Diencephalon (tissue), 1 donor: Measurements from ENCODE around the gene DNAJC9. TPM values are rescaled to one million over a fixed set of nuclear protein-coding genes. Genes with fewer than 3 reads are reported as not detected.

ENCODE experiments used
- small RNA-seq: library from RNA; depleted of rRNA; stranded (forward); fragments of <200 nt; gene quantifications from one replicate; pipeline ENCODE3, GENCODE V24; 2014
- total RNA-seq: library from RNA; depleted of rRNA; stranded (reverse); fragments of >200 nt; gene quantifications from one replicate; pipeline ENCODE4 v1.2.3, GENCODE V29; 2014

The DNAJC9 gene, protein sequence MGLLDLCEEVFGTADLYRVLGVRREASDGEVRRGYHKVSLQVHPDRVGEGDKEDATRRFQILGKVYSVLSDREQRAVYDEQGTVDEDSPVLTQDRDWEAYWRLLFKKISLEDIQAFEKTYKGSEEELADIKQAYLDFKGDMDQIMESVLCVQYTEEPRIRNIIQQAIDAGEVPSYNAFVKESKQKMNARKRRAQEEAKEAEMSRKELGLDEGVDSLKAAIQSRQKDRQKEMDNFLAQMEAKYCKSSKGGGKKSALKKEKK
- 59.1 TPM for total RNA-seq

DNA sequence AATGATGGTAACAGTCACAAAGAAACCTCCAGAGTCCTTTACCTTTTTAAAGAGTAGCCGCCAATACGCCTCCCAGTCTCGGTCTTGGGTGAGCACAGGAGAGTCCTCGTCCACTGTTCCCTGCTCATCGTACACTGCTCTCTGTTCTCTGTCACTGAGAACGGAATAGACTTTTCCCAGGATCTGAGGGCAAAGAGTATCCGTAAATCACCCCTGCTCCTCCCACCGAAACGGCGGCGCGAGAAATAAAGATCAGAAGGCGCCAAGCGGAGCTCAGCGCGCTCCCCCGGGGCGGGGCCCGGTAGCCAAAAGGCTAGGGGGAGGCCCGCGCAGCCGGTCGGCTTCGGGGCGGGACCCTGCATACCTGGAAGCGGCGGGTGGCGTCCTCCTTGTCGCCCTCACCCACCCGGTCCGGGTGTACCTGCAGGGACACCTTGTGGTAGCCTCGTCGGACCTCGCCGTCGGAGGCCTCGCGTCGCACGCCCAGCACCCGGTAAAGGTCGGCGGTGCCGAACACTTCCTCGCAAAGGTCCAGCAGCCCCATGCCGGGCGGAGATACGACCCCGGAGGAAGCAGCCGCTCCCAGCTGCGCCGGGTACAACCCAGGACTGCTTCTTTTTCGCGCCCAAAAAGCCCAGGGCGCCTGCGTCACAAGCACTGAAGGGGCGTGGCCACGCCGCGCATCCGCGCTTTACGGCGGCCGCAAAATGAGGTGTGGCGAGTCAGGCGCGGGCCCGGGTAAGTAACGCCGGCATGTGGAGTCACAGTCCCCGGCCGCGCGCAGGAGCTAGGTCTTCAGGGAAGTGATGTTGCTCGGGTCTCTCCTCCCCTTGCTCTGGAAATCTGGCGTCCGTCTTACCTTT lies at the start of gene DNAJC9:
Gene DNAJC9, minus strand, starts transcription at position 610 of the 863 bp plus-strand sequence. Its CDS starts 66 bp downstream, at position 544.

DNA sequence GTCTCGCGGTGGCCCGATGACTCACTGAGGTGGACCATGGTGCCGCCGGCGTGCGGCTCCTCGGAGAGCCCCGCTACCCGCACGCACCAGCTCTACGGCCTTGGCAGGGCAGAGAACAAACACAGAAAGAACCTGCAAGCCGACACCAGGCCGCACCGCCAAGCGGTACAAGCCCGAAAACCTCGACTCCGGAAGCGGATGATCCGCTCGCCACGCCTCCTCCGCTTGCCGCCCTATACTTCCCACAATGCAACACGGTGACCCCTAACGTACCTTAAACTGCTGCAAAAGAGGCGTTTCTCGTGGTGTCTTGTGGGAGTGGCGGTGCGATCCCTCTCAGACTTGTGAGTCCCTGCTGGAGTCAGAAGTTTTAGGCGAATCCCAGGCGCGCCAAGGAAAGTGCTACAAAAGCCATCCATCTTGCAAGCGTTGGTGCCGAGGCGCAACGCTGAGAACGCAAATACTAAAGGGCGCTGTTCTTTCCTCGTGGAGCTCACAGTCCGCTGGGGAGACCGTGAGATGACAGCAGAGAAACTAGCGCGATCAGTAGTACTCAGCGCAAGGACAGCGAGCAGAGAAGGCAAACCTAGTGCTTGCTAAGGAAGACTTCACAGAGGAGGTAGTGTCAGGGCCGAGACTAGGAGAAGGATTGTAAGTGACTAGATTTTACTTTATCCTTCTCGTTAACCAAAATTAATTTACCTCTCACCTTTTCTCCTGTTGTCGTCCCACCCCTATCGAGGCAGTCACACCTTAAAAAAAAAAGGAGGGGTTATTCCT lies 5.6 kb upstream of the DNAJC9 start, which contains the start of gene MRPS16:
Gene MRPS16, minus strand, starts transcription at position 200 of the 780 bp plus-strand sequence. Its CDS starts 162 bp downstream, at position 38.

Small RNA genes lying within 50 kb of the gene (small RNA-seq; reads per million reads assigned to genes)
- gene RF00019 (not detected), gene RNU6-833P (not detected)

Other genes starting within 250 kb of the DNAJC9 start
- gene P4HA1, start 150.4 kb downstream of the DNAJC9 start, total RNA-seq: 46.4 TPM
- gene NUDT13, start 136.8 kb downstream of the DNAJC9 start, total RNA-seq: 0.92 TPM
- 31.1 TPM for gene ECD, start 79.2 kb downstream of the DNAJC9 start, total RNA-seq
- gene FAM149B1, start 79.1 kb downstream of the DNAJC9 start, total RNA-seq: 33.2 TPM
- gene MRPS16, start 5.4 kb upstream of the DNAJC9 start, total RNA-seq: 99.4 TPM
- 6.0 TPM for gene CFAP70, start 111.6 kb upstream of the DNAJC9 start, total RNA-seq
- gene ANXA7, start 166.8 kb upstream of the DNAJC9 start, total RNA-seq: 33.9 TPM
- gene MSS51, start 186.3 kb upstream of the DNAJC9 start, total RNA-seq: 3.5 TPM
- 156 TPM for gene PPP3CB, start 248.8 kb upstream of the DNAJC9 start, total RNA-seq